HG03432 (cell line): Measurements from ENCODE around the gene CHMP2A.
"Not testable (repeated sequence)": the region's sequence is repeated elsewhere in the genome, so short reads cannot be mapped to it uniquely, and the experiment has no call there.

Experiments used
- ATAC-seq: cut with Tn5 transposase; IDR thresholded peaks from one replicate; pipeline ENCODE4 v1.9.1; 2021; ENCODE audit warnings: mild to moderate bottlenecking, moderate library complexity; ENCODE audit not compliant: unreplicated experiment

CHMP2A gene

GRCh38 chr19:58554494-58555368, at the start of gene CHMP2A:
Gene CHMP2A (minus strand): TSS chr19:58555105. CDS start chr19:58554212, 893 bp downstream.
- peak; percentile 32 for ATAC-seq

- no peak for ATAC-seq
Observed at GRCh38 chr19:58586133-58586765, 31.3 kb upstream of the CHMP2A start.

GRCh38 chr19:58585442-58586132, 30.7 kb upstream of the CHMP2A start:
- no peak for ATAC-seq

- ATAC-seq: no peak
Observed at GRCh38 chr19:58584498-58585441, 29.9 kb upstream of the CHMP2A start.

GRCh38 chr19:58582985-58583384, 28.1 kb upstream of the CHMP2A start:
- ATAC-seq: no peak

GRCh38 chr19:58581227-58582141, 26.6 kb upstream of the CHMP2A start:
- ATAC-seq: peak; percentile 78

- ATAC-seq: no peak
Observed at GRCh38 chr19:58579473-58580142, 24.7 kb upstream of the CHMP2A start.

GRCh38 chr19:58578012-58578925, 23.4 kb upstream of the CHMP2A start:
- ATAC-seq: no peak

GRCh38 chr19:58577581-58577980, 22.7 kb upstream of the CHMP2A start:
- not testable (repeated sequence) for ATAC-seq

- ATAC-seq: peak; percentile 47
Observed at GRCh38 chr19:58575183-58576041, 20.5 kb upstream of the CHMP2A start.

- no peak for ATAC-seq
Observed at GRCh38 chr19:58573658-58574164, 18.8 kb upstream of the CHMP2A start.

- peak; percentile 54 for ATAC-seq
Observed at GRCh38 chr19:58572818-58573657, 18.1 kb upstream of the CHMP2A start, which contains the start of gene MZF1. Gene MZF1 (minus strand): TSS chr19:58573335. CDS start chr19:58571389, 1,946 bp downstream.

- ATAC-seq: no peak
Observed at GRCh38 chr19:58572026-58572817, 17.3 kb upstream of the CHMP2A start.

- ATAC-seq: no peak
Observed at GRCh38 chr19:58571575-58571947, 16.7 kb upstream of the CHMP2A start.
